A204.1 (cell line): ENCODE data around the gene RAD21L1.

Experiments used
- FAIRE-seq: peaks from 2 replicates; lab custom pipeline; 2012; peaks lifted over from hg19 to GRCh38; lab: Jason Lieb, UNC

The RAD21L1 gene

GRCh38 chr20:1225783-1226654 lies at the start of gene RAD21L1:
TSS of gene RAD21L1 (plus strand) at chr20:1226044. CDS start at chr20:1228454, 2,410 bp downstream.
- no peak for FAIRE-seq

- FAIRE-seq: no peak
Measured at GRCh38 chr20:1177680-1178079, 48.2 kb upstream of the RAD21L1 start.

GRCh38 chr20:1178103-1178502 lies 47.7 kb upstream of the RAD21L1 start:
- FAIRE-seq: no peak

GRCh38 chr20:1178623-1179022 lies 47.2 kb upstream of the RAD21L1 start:
- no peak for FAIRE-seq

- FAIRE-seq: no peak
Measured at GRCh38 chr20:1180949-1181348, 44.9 kb upstream of the RAD21L1 start.

GRCh38 chr20:1182106-1182505 lies 43.7 kb upstream of the RAD21L1 start:
- no peak for FAIRE-seq

DNA sequence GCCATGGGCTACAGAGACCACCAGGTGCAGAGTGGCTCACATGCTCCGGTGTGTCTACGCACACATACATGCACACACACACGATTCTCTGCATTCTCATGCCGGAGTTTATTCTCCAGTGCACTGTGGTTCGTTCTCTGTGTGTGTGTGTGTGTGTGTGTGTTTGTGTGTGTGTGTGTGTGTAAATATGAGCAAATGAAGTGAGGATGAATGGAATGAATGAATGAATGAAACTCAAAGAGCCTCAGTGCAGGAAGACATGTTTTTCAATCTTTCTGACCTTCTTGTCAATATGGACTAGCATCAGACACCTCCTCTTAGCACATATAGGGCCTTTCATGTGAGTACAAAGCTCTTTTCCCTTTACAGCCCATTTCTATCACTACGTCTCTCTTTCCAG lies 42.7 kb upstream of the RAD21L1 start:
- no peak for FAIRE-seq

GRCh38 chr20:1184260-1184637 lies 41.6 kb upstream of the RAD21L1 start:
- FAIRE-seq: no peak

- no peak for FAIRE-seq
Measured at GRCh38 chr20:1184638-1185315, 41.1 kb upstream of the RAD21L1 start, which contains the start of gene TMEM74B. TSS of gene TMEM74B (minus strand) at chr20:1184981. CDS start at chr20:1183801, 1,180 bp downstream.

DNA sequence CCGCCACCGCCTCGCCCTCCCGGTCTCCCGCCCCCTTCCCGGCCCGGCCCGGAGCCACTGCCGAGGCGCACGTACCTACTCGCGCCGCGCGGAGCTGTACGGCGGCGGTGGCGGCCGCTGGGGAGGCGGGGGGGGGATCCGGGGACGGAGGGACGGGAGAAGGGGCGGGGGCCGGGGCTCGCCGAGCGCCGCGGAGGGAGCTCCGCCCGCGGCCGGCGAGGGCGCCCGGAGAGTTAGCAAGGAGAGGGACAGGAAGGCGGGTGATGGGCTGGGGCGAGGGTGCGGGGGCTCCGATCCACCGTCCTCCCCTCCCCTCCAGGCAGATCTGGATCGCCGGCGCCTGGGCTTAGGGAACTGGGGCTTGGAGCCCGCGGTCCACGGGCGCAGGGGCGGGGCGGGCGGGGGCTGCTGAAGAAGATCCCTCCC lies 40.5 kb upstream of the RAD21L1 start:
- no peak for FAIRE-seq

- no peak for FAIRE-seq
Measured at GRCh38 chr20:1185790-1186334, 40.0 kb upstream of the RAD21L1 start.

DNA sequence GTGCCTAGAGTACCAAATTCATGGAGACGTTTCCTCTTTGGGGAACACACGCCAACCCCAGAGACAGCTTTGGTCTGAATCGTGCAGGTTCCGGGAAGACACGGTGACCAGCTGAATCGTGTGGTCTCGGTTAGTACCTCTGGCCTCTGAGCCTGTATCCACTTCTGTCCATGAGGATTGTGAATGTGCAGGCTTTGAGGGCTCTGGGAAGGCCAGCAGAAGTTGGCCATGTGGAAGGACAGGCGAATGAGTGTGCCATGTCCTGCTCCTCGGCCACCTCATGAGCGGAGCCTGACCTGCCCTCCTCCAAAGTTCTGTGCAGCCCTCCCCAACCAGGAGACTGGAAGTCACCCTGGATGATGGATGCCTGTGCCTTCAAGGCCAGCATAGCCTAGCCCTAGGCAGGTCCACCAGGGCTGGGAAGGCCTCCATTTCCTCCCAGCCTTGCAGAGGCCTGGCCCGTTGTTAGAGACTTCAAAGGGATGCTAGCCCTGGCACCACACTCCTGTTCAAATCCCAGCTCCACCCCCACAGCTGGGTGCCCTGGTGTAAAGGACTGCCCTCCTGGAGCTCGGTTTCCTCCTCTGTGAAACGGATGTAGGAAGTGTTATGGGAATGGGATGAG lies 39.4 kb upstream of the RAD21L1 start:
- FAIRE-seq: no peak

DNA sequence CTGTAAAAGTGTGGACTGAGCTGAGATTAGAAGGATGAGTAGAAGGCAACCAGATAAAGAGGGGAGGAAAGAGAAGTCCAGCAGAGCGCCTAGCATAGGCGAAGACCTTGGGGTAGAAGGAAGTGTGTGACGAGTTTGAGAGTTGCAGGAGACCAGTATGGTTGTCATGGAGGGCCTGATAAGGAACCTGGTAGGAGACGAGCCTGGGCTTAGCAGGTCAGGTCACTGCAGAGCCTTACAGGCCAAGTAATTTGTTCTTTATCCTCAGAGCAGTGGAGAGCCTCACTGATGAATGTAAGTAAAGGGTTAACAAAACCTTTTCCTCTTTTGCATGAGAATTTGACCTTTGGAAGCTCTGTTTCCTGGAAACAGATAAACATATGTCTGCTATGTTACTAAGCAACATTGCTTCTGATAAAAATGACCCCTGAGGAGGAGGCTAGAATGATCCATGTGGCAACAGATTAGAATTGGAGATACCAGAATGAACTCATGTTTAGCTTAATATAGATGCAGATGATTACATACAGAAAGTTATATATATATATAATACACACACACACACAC lies 38.2 kb upstream of the RAD21L1 start:
- FAIRE-seq: no peak

GRCh38 chr20:1188347-1188746 lies 37.5 kb upstream of the RAD21L1 start:
- no peak for FAIRE-seq

GRCh38 chr20:1189827-1190226 lies 36.0 kb upstream of the RAD21L1 start:
- FAIRE-seq: no peak

- no peak for FAIRE-seq
Measured at GRCh38 chr20:1190847-1191246, 35.0 kb upstream of the RAD21L1 start.

- no peak for FAIRE-seq
Measured at GRCh38 chr20:1191299-1191698, 34.5 kb upstream of the RAD21L1 start.

DNA sequence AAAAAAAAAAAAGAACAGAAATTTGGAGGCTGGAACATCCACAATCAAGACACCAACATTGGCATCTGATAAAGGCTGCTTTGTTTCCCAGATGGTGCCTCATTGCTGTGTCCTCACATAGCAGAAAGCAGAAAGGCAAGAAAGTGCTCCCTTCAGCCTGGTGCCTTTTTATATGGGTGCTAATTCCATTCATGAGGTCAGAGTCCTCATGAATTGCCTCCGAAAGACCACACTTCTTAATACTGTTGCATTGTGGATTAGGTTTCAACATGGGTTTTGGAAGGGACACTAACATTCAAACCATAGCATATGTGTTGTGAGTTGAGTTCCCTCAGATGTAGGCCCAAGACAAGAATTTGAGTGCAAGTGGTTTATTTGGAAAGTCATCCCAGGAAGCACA lies 30.6 kb upstream of the RAD21L1 start:
- FAIRE-seq: no peak

- no peak for FAIRE-seq
Measured at GRCh38 chr20:1196634-1197033, 29.2 kb upstream of the RAD21L1 start.

DNA sequence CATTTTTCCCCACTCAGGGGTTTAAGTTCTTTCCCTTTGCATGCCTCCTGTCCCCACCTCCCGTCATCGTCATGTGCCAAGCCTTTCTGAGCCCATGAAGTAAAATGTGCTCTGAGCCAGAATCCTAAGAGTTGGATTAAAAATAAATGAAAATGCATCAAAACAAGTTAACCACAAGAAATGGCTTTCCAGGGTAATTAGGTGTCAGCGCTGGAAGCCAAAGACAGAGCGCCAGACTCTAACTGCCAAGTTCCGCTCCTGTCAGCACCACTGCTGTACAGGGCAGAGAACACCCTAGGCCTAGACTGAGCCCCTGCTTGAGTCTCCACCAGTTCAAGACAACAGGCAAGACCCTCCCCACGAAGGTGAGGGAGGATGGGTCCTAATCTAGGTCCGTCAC lies 28.0 kb upstream of the RAD21L1 start:
- FAIRE-seq: no peak

- FAIRE-seq: no peak
Measured at GRCh38 chr20:1198751-1199150, 27.1 kb upstream of the RAD21L1 start.

GRCh38 chr20:1199212-1199873 lies 26.5 kb upstream of the RAD21L1 start:
- FAIRE-seq: no peak
